TTC549 (cell line): Measurements from ENCODE around the gene SORCS1.

ENCODE experiments used
- FAIRE-seq: peaks from 2 replicates; lab custom pipeline; 2012; peaks lifted over from hg19 to GRCh38; lab: Jason Lieb, UNC

SORCS1 gene

DNA sequence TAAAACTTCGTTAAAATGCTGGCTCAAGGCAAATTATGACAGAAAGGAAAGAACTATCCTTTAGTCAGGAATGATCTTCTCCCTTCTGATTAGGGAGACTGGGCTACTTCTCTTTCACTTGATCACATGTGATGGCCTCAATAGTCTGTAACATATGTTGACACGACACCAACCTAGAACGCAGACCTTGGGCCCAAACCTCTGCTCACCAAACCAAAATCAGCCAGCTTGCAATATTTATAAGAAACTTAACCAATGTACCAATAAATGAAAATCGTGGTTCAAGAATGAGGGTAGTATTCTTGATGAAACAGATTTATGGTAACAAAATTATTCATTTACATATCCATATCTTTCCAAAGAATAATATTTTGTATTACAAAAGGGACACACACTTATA is 361.6 kb downstream of the SORCS1 start:
- FAIRE-seq: no peak

DNA sequence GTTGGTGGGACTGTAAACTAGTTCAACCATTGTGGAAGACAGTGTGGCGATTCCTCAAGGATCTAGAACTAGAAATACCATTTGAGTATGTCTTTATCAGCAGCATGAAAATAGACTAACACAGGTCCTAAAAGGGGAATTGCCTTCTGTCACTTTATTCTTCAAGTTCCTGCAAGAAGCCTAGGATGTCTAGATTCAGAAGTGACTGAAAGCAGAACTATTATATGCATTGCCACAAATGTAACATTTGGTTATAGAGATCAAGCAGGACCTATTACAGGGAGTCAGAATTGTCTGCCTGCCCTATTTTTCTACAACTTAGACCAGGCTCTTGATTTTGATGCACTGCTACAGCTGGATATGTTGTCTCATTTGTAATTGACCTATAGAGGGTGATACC is 364.7 kb downstream of the SORCS1 start:
- FAIRE-seq: no peak

DNA sequence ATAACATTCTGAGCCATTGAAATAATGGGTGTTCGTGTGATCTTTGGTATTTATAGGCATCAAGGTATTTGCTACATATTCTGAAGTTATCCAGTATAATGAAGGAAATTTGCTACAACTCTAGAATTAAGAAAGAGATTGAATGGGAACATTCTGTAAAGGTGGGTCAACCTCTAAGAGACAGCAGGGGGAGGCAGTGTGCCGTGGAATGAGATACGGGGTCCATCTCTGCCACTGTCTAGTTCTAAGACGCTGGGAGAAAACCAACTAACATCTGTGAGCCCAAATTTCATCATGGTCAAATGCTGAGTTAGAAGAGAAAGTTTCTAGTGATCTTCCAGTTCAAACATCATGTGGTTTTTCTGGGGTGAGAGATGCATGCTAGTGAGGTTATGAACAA is 368.9 kb downstream of the SORCS1 start:
- FAIRE-seq: no peak

- FAIRE-seq: no peak
These were observed 370.9 kb downstream of the SORCS1 start for GRCh38 chr10:106793617-106794016.

- no peak for FAIRE-seq
These were observed 374.9 kb downstream of the SORCS1 start for GRCh38 chr10:106789623-106790022.

GRCh38 chr10:106788982-106789381 is 375.5 kb downstream of the SORCS1 start:
- no peak for FAIRE-seq

DNA sequence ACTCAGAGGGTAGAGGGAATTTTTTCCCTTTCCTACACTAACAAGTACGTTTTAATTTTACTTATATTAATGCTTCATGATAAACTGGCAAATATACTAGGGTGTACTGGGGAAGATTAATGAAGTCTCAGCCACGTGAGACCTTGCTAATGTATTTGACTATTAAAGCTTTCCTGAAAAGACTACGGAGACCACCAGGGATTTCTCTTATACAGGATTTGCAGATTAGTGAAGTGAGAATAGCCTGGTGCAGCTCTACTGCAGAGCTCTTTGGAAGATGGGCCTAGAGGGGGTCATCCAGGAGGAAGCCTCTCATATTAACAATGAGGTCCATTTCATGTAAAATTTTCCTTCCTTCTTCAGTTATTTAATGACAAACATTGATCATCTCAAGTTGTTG is 379.0 kb downstream of the SORCS1 start:
- FAIRE-seq: no peak

DNA sequence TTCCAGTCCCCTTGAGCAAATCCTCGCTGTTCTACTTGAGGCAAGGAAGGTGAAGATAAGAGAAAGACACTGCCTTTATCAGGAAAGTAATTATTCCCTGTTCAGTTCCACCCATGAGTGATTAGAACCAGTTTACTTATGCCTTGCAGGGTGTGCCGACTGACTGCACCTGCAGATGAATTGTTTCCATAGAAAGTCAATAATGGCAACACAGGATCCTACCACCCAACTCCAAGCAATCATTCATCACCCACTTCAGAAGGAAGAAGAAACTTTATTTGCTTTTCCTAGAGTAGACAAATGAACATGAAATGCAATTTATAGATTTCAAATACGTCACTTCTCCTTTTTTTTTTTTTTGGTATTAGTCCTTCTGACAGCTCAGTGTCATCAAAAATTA is 383.9 kb downstream of the SORCS1 start:
- no peak for FAIRE-seq

GRCh38 chr10:106777841-106778240 is 386.7 kb downstream of the SORCS1 start:
- FAIRE-seq: no peak

DNA sequence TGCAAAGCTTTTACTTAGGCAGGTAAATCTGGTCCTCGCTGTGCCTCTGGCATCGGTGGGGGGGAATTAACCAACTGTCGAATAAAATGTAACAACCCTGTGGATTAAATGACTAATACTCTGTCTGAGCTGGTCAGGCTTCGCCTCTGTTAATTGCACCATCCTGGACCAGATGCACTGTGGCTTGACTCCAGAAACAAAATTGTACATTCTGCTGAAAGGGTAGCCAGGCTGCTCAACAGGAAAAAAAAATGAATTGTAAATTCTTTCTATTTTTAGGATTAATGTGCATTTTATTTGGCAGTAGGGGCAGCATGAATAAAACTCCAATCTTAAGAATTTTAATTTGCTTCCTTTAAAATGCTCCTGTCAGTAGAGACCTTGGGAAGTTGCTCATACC is 389.4 kb downstream of the SORCS1 start:
- no peak for FAIRE-seq

- FAIRE-seq: no peak
These were observed 391.5 kb downstream of the SORCS1 start for GRCh38 chr10:106772957-106773356.

DNA sequence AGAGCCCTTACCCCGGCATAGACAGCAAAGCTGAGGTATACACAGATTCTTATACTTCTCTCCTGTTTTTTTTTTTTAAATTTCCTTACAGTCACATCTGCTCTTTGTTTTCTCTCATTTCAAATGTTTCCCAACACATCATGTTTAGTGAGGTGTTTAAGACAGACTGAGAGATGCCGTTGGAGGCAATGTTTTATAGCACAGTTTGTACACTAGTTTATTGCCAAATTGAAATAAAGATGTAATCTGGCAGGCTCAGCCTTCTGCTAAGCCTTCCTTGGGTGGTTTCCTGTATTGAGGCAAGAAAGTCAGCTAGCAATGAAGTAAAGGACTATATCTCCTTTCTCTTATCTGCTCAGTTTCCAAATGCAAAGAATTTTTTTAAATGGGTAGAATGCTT is 393.4 kb downstream of the SORCS1 start:
- FAIRE-seq: no peak

DNA sequence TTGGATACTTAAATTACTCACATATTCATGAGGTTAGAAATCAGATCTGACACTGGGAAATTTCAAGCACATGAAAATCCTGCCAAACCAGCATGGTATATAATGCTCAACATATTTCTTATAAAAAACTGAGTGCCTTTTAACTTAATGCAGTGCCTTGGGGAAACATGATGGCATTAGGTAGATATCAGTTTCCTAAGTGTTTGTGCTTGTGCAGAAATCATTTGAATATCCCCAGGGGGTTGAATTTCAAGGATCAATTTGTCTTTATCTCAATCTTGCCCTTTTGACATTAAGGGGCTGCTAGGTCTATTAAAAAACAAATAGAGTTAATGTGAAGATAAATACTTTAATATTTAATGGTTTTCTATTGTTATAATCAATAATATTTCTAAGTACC is 396.3 kb downstream of the SORCS1 start:
- no peak for FAIRE-seq

DNA sequence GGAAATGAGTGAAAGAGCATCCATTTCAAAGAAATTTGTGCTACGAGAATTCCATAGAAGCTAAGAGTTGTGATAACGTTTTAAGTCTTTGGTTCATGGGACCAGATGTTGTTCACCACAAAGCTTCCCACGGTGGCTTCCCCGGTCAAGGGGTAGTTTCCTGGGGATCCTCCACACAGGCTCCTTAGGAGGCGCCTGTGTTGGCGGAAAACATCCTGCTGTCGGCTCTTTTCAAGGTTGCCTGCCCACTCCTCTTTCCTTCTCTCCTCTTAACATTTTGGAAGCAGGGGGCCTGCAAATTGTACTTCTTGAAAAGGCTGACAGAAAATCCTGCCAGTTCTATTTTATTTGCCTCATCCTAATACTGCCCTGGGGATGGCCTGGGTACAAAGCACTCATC is 398.6 kb downstream of the SORCS1 start:
- FAIRE-seq: no peak

DNA sequence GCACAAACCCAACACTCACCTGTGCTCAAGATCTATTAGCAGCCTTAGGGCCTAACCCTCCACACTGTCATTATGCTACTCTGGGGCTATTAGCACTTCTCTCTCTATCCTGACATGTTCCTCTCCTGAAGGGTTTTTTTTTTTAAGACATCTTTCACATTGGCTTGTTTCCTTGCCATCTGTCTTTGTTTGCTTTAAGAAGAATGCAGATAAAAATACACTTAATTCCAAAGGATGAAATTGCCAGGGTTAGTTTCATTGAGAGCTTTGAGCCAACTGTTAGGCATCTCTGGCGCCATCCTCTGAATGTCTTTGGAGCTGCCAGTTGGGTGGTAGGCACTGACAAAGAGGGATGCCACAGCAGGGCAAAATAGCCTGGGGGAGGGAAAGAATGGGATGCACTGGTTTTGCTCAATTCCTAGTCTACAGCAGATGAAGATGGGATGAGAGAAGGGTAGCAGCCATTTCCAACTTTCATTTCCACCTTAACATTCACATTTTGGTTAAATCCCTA is 399.2 kb downstream of the SORCS1 start:
- no peak for FAIRE-seq

DNA sequence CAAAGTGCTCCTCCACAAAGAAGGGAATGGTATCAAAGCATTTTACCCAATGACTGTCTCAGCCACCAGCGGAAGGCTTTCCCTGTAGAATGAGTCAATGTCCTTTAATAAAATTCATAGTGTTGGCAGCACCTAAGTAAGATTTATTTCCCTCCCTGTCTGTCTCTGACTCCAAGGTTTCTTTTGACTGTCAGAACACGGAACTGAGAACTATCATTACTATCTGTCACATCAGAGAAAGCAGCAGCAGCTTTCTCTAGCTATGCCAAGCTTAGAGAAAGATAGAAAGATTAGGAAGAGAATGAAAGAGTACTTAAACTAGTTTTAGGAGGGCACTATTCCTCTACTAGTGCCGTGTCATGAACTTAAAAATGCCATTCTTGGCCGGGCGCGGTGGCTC is 400.1 kb downstream of the SORCS1 start:
- no peak for FAIRE-seq

GRCh38 chr10:106761906-106762305 is 402.6 kb downstream of the SORCS1 start:
- FAIRE-seq: no peak

- no peak for FAIRE-seq
These were observed 407.0 kb downstream of the SORCS1 start for GRCh38 chr10:106757521-106757920.

DNA sequence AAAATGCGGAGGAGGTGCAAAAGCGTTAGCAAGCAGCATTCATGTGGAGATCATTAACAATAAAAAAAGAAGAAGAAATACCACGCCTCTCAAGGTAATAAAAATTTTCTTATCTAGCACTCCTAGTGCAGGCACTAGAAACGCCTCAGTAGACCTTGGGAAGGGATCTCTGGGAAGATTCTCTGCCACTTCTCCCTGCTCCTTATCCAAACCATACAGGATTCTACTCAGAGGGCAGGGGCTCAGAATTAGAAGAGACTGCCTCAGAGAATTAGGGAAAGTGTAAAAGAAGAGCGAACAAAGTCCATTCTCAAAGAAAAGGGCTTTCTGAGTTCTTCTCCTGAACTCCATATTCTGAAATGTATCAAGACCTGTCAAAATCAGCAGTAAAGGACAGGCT is 413.4 kb downstream of the SORCS1 start:
- FAIRE-seq: no peak

DNA sequence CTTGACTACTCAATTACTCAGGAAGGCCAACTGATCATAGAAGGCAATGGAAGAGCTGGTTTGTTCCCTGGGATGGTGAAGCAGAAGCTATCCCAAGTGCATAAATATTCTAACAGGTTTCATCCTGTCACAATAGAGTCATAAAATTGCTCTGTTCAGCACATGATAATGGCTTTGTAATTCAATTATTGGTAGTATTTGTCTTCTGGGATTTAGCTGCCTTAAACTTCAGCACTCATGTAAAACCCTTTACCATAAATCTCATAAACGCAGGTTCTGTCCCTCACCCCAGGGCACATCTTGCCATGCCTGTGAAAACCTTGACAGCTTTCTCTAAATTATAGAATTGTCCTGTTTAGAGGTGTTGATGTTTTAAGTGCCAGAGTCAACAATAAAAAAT is 417.6 kb downstream of the SORCS1 start:
- no peak for FAIRE-seq

GRCh38 chr10:106741006-106741530 is 423.4 kb downstream of the SORCS1 start:
- no peak for FAIRE-seq

DNA sequence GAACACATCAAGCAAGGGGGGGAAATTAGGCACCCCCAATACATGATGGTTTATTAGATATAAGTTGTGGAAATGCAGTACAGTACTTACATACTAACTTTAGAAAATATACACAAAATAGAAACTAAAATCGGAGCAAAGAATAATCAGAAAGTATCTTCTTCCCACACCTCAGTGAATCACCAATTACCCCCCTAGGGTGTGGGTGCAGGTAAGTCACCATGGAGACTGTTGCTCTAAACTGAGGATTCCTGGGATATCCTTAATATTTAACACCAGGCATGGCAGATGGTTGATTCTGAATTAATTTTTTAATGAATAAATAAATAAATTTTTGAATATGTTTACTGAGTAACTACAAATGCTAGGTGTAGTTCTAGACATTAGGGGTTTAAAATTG is 424.4 kb downstream of the SORCS1 start:
- no peak for FAIRE-seq

DNA sequence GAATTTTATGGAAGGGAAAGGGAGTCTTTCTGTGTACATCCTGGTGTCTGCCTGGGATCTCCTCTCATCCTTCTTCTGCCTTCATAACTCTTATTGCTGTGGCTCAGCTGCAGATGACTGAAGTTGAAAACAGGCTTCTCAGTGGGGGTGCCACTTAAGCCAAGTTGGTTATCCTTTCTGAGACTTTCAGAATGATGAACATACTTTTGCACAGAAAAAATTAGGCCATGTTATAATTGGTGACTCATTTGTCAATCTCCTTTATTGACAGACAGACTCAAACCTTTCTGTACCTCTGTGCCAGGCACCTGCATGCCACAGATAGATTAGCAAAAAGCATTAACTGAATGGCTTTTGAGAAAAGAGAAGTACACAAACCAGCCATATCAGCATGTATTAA is 430.3 kb downstream of the SORCS1 start:
- no peak for FAIRE-seq

DNA sequence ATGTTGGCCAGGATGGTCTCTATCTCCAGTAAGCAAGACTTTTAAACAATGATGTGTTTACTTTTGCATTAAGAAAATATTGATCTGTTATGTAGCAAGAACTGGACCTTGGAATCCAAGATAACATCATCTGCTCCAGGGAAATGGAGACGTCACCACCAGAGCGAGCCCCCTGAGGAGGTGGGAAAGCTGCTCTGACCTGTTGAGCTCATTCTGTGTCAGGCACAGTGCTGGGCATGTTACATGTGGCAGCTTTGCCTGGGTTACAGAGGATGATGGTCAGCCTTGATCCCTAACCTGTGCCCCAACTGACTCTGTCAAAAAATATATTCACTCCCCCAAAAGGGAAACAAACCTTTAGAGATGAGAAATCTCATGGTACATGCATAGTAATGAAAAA is 436.3 kb downstream of the SORCS1 start:
- FAIRE-seq: no peak

- no peak for FAIRE-seq
These were observed 437.3 kb downstream of the SORCS1 start for GRCh38 chr10:106727170-106727569.
